Measurements from ENCODE around the gene ADCY5.

ADCY5 gene

DNA sequence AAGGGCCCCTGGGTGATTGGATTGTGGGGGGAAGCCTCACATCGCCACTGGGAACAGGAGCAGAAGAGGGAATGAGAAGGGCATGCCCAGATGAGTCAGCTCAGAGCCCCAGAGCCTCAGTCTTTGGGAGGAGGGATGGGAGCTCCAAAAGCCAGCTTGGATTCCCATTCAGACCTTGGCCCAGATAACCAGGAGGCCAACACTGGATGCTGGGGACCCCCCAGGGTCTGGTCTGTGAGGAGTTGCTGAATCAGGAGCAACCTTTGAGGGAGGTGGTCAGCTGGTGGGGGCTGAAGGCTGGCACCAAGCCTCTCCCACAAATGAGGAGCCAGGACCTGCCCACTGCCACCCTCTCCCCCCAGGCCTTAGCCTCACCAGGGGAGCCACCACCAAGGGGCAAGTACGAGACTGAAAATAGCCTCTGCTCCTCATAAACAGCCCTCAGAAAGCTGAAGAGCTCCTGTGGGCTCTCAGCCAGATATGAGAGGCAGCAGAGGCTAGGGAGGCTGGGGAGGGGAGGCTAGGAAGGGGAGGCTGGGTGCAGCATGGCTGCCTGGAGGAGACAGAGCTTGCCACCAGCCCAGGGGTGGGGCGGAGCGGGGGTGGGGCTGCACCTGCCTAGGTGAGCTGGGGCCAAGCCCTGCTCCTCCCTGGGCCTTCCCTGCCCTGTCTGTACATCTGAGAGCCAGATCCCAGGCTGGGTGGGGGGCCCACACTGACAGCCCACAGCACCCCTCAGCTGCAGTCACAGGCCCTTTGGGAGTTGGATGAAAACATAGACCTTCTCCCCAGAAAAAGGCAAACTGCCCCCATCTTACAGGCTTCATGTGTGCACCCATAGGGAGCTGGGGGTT lies 147.3 kb downstream of the ADCY5 start:
- DNase-seq (ENCODE audit: low spot score): no peak

DNA sequence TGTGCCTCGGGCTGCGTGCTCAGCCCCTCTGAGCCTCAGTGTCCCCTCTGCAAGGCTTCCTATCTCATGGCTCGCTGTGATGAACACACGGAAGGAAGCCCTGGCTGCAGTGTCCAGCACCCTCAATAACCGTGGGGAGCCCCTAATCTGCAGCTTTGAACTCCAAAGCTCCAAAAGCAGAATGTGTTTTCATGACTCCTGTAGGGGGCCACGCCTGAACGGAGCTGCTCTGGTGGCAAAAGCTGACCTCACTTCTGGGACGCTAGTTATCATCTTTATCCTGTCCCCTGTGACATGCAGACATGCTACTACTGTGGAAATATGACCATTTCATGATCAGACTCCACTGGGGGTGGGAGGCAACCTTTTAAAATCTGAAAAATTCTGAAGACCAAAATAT lies 148.3 kb downstream of the ADCY5 start:
- no peak for DNase-seq (ENCODE audit: low spot score)

DNA sequence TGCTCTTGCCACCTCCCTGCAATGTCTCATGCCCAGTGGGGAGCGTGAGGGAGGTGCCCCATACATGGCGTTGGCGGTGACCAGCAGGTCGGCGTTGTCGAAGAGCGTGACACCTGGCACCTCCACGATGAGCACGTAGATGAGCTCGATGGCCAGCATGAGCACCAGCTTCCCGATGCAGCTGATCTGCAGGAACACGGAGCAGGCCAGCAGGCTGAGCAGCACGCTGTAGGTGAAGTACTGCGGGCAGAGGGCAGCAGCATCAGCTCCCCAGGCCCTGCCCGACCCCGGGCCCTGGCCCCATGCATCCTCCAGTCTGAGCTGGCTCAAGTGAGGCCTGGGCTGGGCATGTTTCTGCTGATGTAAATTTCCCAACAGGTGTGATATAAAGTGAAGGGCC lies 148.8 kb downstream of the ADCY5 start:
- DNase-seq (ENCODE audit: low spot score): no peak

- no peak for DNase-seq (ENCODE audit: low spot score)
Measured at GRCh38 chr3:123299581-123299980, 149.3 kb downstream of the ADCY5 start.

GRCh38 chr3:123298903-123299302 lies 150.0 kb downstream of the ADCY5 start:
- no peak for DNase-seq (ENCODE audit: low spot score)

DNA sequence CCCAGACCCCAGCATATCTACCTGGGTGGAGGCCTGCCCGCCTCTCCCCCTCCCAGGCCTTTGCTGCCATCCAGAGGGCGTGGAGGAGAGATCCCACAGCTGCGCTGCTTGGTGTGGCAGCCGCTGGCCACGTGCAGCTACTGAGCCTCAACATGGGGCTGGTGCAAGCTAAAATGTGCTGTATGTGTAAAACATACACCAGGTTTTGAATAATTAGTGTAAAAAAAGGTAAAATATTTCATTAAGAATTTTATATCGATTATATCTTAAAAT lies 151.3 kb downstream of the ADCY5 start:
- DNase-seq (ENCODE audit: low spot score): no peak

GRCh38 chr3:123296836-123297626 lies 151.9 kb downstream of the ADCY5 start:
- DNase-seq (ENCODE audit: low spot score): no peak

DNA sequence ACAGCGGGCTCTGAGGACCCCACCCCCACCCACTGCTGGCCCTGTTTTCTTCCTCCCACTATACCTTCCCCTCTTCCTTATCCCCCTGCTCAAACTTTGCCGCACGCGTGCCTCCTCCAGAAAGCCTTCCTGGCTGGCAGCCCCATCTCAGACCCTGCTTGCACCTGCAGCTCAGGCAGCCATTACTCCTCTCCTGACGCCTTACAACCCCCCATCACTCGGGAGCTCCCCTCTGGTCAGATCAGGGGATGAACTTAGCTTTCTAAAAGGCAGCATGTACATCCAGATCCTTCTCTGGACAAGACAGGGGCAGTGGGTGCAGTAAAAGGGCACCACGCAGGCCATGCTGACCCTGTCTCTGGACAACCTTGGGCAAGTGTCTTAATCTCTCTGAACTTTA lies 152.6 kb downstream of the ADCY5 start:
- no peak for DNase-seq (ENCODE audit: low spot score)

- no peak for DNase-seq (ENCODE audit: low spot score)
Measured at GRCh38 chr3:123295901-123296250, 153.0 kb downstream of the ADCY5 start.

- no peak for DNase-seq (ENCODE audit: low spot score)
Measured at GRCh38 chr3:123295171-123295900, 153.6 kb downstream of the ADCY5 start.

DNA sequence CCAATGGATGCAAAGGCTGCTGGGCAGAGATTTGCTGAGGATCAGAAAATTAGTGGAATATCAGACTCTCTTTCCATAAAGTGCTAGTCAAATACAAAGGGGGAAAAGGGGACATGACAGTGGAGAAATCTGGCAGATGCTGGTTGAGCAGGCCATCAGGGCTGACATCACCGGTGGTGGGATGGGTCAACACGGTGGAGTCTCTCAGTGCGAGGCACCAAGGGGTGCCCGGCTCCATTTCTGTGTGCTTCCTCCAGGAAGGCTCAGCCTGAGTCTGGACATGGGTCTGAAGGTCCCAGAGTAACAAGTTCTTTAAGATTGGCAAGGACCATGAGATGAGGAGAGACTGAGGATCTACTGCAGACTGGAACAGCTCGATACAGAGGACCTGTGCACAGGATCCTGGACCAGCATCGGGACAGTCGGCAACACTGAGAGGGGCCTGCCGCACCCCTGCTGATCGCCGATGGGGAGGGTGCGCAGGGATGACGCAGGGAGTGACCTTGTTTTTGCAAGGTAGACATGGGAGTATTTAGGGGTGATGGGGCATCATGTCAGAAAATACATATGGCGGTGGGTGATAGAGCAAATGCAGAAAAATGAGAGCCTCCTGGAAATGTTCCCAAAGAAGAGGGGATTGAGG lies 154.5 kb downstream of the ADCY5 start:
- DNase-seq (ENCODE audit: low spot score): no peak

DNA sequence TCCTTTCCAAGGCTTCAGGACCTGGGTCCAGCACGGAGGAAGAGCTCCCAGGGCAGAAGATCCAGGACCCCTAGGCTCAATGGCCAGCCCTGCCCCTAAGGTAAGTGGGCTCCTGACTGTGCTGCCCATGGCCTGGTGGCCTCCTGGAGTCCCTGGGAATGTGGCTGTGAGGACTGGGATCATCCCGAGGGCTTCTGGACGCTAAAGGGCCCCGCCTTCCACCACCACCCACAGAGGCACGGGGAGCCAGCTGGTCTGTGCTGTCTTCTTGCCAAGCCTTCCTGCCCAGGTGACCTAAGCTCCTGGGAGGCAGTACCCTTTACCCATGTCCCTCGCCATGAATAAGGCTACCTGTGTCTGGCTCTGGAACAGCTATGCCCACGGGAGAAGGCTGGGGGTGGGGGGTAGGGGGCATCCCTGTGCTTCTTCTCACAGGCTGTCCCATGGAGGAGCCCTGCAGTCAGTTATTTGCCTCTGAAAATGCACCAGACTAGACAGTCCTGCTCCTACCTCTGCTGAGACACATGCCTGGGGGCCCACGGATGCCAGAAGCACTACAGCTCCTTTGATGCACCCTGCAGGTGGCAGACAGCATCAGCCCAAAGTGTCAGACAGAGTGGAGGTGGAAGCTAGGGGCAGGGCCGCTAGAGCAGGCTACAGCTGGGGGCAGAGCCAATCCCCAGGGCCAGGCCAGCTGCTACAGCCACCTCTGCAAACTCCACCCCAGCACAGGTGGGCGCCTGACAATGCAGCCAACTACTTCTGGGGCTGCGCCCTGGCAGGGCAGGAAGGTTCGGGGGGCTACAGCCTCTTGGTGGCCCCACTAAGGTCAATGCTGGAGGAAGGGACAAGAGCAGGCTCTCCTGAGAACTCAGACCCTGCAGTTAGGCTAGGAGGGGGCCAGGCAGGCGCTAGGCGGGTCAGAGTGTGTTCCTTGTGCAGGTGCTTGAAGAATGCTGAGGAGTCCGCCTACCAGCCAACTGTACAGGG lies 156.3 kb downstream of the ADCY5 start:
- DNase-seq (ENCODE audit: low spot score): no peak

DNA sequence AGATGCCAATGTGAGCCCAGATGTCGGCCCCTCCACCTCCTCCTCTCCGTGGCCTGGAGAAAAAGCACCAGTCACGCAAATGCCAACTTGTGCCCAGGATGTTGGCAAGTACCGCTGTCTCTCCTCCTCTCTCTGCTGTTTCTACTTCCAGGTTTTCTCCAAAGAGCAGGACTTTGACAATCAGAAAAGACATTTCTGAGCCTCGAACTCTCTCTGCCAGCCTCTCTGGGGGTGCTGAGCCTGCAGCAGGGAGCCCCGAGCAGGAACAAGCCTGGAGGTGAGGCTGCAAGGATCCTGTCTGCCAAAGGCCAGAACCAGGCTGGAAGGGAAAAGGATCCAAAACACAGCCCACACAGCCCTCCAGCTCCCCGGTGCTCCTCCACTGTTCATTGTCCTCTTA lies 157.5 kb downstream of the ADCY5 start:
- no peak for DNase-seq (ENCODE audit: low spot score)

DNA sequence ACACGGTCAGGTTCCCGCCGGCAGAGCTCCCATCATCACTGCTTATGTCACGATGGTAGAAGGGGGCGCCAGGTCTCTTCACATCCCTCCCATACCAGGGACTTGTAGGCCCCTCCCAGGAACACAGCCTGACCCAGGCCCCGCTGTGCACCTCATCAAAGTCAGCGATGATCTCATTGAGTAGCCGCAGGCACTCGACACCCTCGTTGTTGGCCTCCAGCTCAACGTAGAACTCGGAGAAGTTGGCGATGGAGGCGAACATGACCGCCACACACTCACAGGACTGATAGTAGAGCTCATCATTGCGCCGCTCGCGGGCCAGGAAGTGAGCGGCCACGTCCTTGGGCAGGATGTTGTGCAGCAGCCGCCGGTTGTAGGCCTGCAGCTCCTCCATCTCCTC lies 157.9 kb downstream of the ADCY5 start:
- no peak for DNase-seq (ENCODE audit: low spot score)

GRCh38 chr3:123290107-123290930 lies 158.6 kb downstream of the ADCY5 start:
- no peak for DNase-seq (ENCODE audit: low spot score)

- DNase-seq (ENCODE audit: low spot score): no peak
Measured at GRCh38 chr3:123289391-123290106, 159.3 kb downstream of the ADCY5 start.

GRCh38 chr3:123287962-123288302 lies 161.0 kb downstream of the ADCY5 start:
- no peak for DNase-seq (ENCODE audit: low spot score)

DNA sequence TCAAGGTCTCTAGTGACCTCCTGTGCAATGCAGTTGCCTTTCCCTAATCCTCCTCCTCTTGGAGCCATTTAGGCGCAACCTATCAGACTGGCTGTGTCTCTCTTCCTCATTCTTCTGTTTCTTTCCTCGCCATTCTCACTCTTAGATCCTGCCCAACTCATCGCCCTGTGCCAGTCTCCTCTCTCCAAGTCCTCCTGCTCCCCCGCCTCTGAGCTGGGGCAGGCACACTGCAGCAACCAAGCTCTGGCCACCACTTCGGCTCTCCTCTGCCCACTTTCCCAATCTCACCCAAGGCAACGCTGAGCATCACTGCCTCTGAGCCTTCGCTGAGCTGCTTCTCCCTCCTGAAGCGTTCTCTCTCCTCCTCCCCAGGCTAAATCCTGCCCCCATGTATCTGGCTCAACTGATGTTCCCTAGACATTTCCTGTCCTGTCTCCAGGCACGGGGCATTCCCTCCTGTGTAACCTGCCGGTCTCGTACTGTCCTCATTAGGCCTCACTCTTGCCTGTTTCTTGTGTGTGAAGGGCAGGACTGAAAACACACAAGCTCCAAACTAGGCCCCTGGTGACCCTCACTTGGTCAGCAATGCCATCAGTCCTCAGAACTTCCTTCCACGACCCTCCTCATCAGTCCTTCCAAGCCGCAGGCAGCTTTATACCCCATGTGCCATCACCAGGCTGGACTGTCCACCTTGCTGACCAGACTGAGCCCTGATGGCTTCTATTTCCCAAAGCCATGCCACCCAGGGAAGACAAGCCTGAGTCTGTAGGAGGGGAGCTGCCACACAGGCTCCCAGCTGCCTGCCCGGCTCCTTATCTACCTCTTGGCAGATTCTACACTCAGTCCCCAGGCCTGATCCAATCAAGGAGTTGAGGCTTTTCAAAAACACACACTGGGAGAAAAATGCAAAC lies 161.6 kb downstream of the ADCY5 start:
- DNase-seq (ENCODE audit: low spot score): no peak
